HepG2 (cell line): Measurements from ENCODE around the gene ATP5F1A. TPM values are rescaled to one million over a fixed set of nuclear protein-coding genes. Genes with fewer than 3 reads are reported as not detected.

Experiments
- AKNA ChIP-seq: sonication (generic); formaldehyde crosslinking; IDR thresholded peaks from 2 replicates; pipeline ENCODE4 v1.4.0; 2020; ENCODE audit warnings: missing genetic modification reagents, borderline replicate concordance
- CCDC6 ChIP-seq: sonication (generic); formaldehyde crosslinking; IDR thresholded peaks from 2 replicates; pipeline ENCODE4 v1.8.1; 2022; ENCODE audit warnings: mild to moderate bottlenecking, missing genetic modification reagents, moderate library complexity
- FOXP1 ChIP-seq, 2 experiments: fragments of 450-650 bp in 1 of 2; IDR thresholded peaks; 2 replicates each; pipeline ENCODE4 v1.6.1; 2017 to 2018; ENCODE audit warnings: antibody characterized with exemption in 1 of 2
- GATAD2A ChIP-seq: IDR thresholded peaks from 2 replicates; pipeline ENCODE4 v1.6.1; 2016
- ISX ChIP-seq: sonication (generic); formaldehyde crosslinking; conservative IDR thresholded peaks from 2 replicates; pipeline ENCODE4 v1.5.0; 2020; ENCODE audit warnings: missing genetic modification reagents
- SMARCE1 ChIP-seq: fragments of 450-650 bp; IDR thresholded peaks from 2 replicates; pipeline ENCODE4 v1.6.1; 2017; ENCODE audit warnings: borderline replicate concordance
- ZMYM4 ChIP-seq: sonication (generic); formaldehyde crosslinking; IDR thresholded peaks from 2 replicates; pipeline ENCODE4 v1.8.1; 2023; ENCODE audit warnings: mild to moderate bottlenecking, missing genetic modification reagents
- ZNF160 ChIP-seq: sonication (generic); formaldehyde crosslinking; IDR thresholded peaks from 2 replicates; pipeline ENCODE4 v1.8.0; 2022; ENCODE audit warnings: mild to moderate bottlenecking, inconsistent platforms, missing genetic modification reagents
- ZNF432 ChIP-seq: sonication (generic); formaldehyde crosslinking; IDR thresholded peaks from 2 replicates; pipeline ENCODE4 v1.5.0; 2020; ENCODE audit warnings: missing genetic modification reagents, mild to moderate bottlenecking, borderline replicate concordance
- polyA plus RNA-seq, 8 experiments: library from polyadenylated mRNA; depleted of rRNA in 3 of 8; stranded (reverse) in 7 of 8; unstranded in 1 of 8; fragments of >200 nt; fragmentation: Illumina TruSeq in 4 of 8; extraction: Trizol in 4 of 8; gene quantifications; 2 replicates each; pipeline versions ENCODE4 v1.2.1 to v1.2.3, GENCODE V29; 2011 to 2016; ENCODE audit warnings: low read depth in 4 of 8, missing spikeins in 1 of 8, mixed read lengths in 1 of 8; ENCODE audit not compliant: insufficient read depth in 1 of 8
- total RNA-seq, 5 experiments: library from RNA; depleted of rRNA; stranded (reverse); fragments of >200 nt; fragmentation: Illumina TruSeq; extraction: Trizol; gene quantifications; 2 replicates each; pipeline ENCODE4 v1.2.3, GENCODE V29; 2016; ENCODE audit warnings: low read depth in 1 of 5
- TF ChIP-seq, protein P1 (sequence below): IDR thresholded peaks from 2 replicates; pipeline ENCODE4 v1.6.1; 2016; ENCODE audit warnings: mild to moderate bottlenecking, missing biosample characterization, missing genetic modification reagents
- TF ChIP-seq, protein P2 (sequence below): sonication (generic); formaldehyde crosslinking; IDR thresholded peaks from 2 replicates; pipeline ENCODE4 v1.4.0; 2020; ENCODE audit warnings: missing genetic modification reagents
- TF ChIP-seq, protein P3 (sequence below): sonication (generic); formaldehyde crosslinking; IDR thresholded peaks from 2 replicates; pipeline ENCODE4 v1.8.0; 2022; ENCODE audit warnings: missing genetic modification reagents, mild to moderate bottlenecking, inconsistent platforms, borderline replicate concordance

Gene ATP5F1A
- total and polyA plus RNA-seq, 2 of the 13 experiments (the other 11 are each of a cell fraction or from before 2014, with no cell fraction given), result 459 to 922 TPM

- TF ChIP-seq, protein P1, sequence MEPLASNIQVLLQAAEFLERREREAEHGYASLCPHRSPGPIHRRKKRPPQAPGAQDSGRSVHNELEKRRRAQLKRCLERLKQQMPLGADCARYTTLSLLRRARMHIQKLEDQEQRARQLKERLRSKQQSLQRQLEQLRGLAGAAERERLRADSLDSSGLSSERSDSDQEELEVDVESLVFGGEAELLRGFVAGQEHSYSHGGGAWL, result no peak
- TF ChIP-seq FOXP1 (IDR thresholded peaks at IDR 0.05), result no peak
- TF ChIP-seq FOXP1 (CRISPR knock-in tag; IDR thresholded peaks at IDR 0.05), result no peak
- no peak for TF ChIP-seq ISX (CRISPR knock-in tag)
- no peak for TF ChIP-seq SMARCE1
- TF ChIP-seq AKNA (CRISPR knock-in tag), result no peak
- TF ChIP-seq GATAD2A (CRISPR knock-in tag), result no peak
- no peak for TF ChIP-seq CCDC6 (CRISPR knock-in tag)
- no peak for TF ChIP-seq ZMYM4 (CRISPR knock-in tag)
- TF ChIP-seq, protein P2, sequence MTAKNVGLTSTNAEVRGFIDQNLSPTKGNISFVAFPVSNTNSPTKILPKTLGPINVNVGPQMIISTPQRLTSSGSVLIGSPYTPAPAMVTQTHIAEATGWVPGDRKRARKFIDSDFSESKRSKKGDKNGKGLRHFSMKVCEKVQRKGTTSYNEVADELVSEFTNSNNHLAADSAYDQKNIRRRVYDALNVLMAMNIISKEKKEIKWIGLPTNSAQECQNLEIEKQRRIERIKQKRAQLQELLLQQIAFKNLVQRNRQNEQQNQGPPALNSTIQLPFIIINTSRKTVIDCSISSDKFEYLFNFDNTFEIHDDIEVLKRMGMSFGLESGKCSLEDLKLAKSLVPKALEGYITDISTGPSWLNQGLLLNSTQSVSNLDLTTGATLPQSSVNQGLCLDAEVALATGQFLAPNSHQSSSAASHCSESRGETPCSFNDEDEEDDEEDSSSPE, result no peak
- TF ChIP-seq, protein P3, sequence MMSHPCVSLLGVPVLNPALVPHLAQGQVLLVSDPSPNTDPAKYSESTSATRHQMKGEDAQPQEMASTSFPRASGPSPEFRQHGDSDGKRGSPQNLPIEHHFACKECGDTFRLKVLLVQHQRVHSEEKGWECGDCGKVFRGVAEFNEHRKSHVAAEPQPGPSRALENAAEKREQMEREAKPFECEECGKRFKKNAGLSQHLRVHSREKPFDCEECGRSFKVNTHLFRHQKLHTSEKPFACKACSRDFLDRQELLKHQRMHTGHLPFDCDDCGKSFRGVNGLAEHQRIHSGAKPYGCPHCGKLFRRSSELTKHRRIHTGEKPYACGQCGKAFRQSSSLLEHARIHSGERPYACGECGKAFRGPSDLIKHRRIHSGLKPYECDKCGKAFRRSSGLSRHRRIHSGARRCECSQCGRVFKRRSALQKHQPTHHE (CRISPR knock-in tag), result no peak
- no peak for TF ChIP-seq ZNF160 (CRISPR knock-in tag)
- no peak for TF ChIP-seq ZNF432 (CRISPR knock-in tag)
These were observed 18.8 kb downstream of the ATP5F1A start (continued) for GRCh38 chr18:46079336-46079735.
